ENCODE results near the gene ABCA4. TPM values are rescaled to one million over a fixed set of nuclear protein-coding genes. Genes with fewer than 3 reads are reported as not detected.
A peak's percentile ranks its signal among the peaks of the same experiment; 100 is the strongest.

The ABCA4 gene
- total RNA-seq, 1 donor from 2014 or later = 0.14 TPM

DNA sequence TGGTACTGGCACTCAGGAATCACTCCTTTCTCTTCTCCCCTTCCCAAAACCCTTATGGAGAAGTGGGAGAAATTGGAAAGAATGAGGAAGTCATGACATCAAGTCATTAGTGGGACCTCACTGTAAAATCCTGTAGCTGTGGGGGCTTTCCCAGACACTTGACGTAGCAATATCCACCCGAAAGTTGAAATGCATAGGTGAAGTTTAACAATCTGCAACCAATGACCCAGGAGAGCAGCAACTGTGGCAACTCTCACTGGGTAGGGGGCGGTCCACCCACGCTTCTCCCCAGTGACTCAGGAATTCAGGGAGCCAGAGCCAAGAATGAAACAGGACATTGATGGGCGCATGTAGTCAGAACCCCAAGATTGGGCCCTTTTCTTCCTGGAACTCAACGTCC is 27.0 kb downstream of the ABCA4 start:
- Mint-ChIP-seq H3K4me3 (peak overlapping the region; percentile 11), H3K36me3 (ENCODE audit: low read depth) (no peaks in the 10 kb centered on the region), H3K9me3 (no peaks in the 10 kb centered on the region), H3K4me1 (peaks cover 52% of the 10 kb centered on the region), H3K27ac (ENCODE audit: unreplicated experiment) (peak overlapping the region; percentile 91), H3K27me3 (ENCODE audit: low read depth) (no peaks in the 10 kb centered on the region)
- no peak for DNase-seq (ENCODE audit: low read depth, low spot score)
- TF ChIP-seq, protein P1, sequence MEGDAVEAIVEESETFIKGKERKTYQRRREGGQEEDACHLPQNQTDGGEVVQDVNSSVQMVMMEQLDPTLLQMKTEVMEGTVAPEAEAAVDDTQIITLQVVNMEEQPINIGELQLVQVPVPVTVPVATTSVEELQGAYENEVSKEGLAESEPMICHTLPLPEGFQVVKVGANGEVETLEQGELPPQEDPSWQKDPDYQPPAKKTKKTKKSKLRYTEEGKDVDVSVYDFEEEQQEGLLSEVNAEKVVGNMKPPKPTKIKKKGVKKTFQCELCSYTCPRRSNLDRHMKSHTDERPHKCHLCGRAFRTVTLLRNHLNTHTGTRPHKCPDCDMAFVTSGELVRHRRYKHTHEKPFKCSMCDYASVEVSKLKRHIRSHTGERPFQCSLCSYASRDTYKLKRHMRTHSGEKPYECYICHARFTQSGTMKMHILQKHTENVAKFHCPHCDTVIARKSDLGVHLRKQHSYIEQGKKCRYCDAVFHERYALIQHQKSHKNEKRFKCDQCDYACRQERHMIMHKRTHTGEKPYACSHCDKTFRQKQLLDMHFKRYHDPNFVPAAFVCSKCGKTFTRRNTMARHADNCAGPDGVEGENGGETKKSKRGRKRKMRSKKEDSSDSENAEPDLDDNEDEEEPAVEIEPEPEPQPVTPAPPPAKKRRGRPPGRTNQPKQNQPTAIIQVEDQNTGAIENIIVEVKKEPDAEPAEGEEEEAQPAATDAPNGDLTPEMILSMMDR (conservative IDR thresholded peaks at IDR 0.05) = no peak

DNA sequence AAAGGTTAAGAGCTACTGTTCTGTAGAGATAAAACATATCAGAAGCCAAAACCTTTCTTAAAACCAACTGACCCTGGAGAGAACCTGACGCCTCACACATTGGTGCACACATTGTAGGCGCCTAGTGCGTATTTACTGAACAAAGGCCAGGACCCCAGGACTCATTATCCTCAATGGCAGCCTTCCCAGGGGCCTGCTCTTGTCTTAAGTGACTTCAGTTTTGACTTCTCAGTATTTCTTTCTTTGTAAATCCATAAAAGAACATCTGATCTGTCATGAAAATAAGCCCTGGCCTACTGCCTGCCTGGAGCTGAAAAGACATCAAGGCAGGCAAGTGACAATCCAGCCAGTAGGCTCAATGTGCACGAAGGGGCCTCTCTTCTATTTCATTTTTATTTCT is 27.6 kb downstream of the ABCA4 start:
- no peak for DNase-seq (ENCODE audit: low read depth, low spot score)
- Mint-ChIP-seq H3K9me3 (peaks cover under 1% of the 10 kb centered on the region), H3K4me1 (peaks cover 52% of the 10 kb centered on the region), H3K27ac (ENCODE audit: unreplicated experiment) (no peak overlapping the region), H3K4me3 (no peak overlapping the region), H3K27me3 (ENCODE audit: low read depth) (no peaks in the 10 kb centered on the region), H3K36me3 (ENCODE audit: low read depth) (peaks cover under 1% of the 10 kb centered on the region)
- TF ChIP-seq, protein P1 (conservative IDR thresholded peaks at IDR 0.05) = no peak

DNA sequence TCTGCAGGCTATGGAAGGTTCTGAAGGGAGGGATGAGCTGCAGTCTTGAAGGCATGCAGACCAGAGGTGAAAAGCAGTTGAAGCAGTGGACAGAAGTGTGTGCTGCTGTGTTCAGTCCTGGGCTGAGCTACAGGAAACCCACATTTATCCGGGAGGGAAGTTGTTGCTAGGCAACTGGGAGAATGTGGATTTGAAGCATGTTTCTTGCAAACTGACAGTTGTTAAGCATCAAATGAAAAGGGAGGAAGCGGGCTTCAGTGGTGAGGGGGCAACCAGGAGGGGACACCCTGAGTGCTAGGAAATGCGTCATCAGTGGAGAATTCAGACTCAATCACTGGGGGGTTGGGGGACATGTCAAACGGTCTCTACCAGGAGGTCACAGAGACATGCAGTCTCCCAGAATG is 28.7 kb downstream of the ABCA4 start:
- Mint-ChIP-seq H3K36me3 (ENCODE audit: low read depth) (peaks cover 3% of the 10 kb centered on the region), H3K4me3 (peak overlapping the region; percentile 25), H3K9me3 (peaks cover 4% of the 10 kb centered on the region), H3K4me1 (peaks cover 51% of the 10 kb centered on the region), H3K27me3 (ENCODE audit: low read depth) (no peaks in the 10 kb centered on the region), H3K27ac (ENCODE audit: unreplicated experiment) (peak overlapping the region; percentile 79)
- TF ChIP-seq, protein P1 (conservative IDR thresholded peaks at IDR 0.05) = no peak
- DNase-seq (ENCODE audit: low read depth, low spot score) = no peak

DNA sequence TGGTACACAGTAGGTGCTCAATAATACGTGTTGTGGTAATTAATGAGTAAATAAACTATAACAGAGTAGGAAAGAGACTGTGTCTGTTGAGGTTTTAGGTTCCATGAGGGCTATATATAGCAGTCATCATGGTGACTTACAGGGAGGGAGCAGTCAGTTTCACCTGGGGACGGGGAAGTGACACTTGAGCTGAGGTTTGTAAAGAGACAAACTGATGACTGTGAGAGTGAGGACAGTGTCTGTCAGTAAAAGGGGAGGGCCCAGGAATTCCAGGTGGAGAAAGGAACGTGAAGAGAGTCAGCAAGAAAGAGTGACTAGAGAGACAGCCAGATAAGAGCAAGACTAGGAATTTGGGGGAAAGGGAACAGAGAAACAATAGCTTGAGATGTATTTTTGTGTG is 30.2 kb downstream of the ABCA4 start:
- Mint-ChIP-seq H3K27ac (ENCODE audit: unreplicated experiment) (no peak overlapping the region), H3K9me3 (peaks cover 4% of the 10 kb centered on the region), H3K4me3 (no peak overlapping the region), H3K27me3 (ENCODE audit: low read depth) (no peaks in the 10 kb centered on the region), H3K4me1 (peaks cover 41% of the 10 kb centered on the region), H3K36me3 (ENCODE audit: low read depth) (peaks cover 3% of the 10 kb centered on the region)
- TF ChIP-seq, protein P1 (conservative IDR thresholded peaks at IDR 0.05) = no peak
- no peak for DNase-seq (ENCODE audit: low read depth, low spot score)

DNA sequence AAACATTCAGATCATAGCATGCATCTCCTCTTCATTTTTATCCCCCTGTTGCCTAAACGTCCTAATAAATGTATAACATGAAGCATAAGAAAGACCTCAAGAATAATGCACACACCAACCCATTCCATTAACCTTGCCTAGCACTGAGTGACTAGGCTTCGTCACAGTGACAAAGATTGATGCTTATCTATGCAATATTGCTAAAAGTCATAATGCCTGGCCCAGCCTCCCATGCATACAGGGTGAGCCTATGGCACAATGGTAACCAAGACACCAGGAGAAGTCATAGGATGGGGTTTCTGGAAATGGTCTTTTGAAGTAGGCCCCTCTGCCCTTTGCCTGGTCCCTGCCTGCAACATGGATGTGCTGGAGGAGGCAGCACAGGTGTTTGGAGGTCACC is 33.8 kb downstream of the ABCA4 start:
- Mint-ChIP-seq H3K27me3 (ENCODE audit: low read depth) (no peaks in the 10 kb centered on the region), H3K36me3 (ENCODE audit: low read depth) (peaks cover 3% of the 10 kb centered on the region), H3K4me1 (peaks cover 17% of the 10 kb centered on the region), H3K27ac (ENCODE audit: unreplicated experiment) (no peak overlapping the region), H3K4me3 (no peak overlapping the region), H3K9me3 (peaks cover 4% of the 10 kb centered on the region)
- DNase-seq (ENCODE audit: low read depth, low spot score) = no peak
- TF ChIP-seq, protein P1 (conservative IDR thresholded peaks at IDR 0.05) = no peak

DNA sequence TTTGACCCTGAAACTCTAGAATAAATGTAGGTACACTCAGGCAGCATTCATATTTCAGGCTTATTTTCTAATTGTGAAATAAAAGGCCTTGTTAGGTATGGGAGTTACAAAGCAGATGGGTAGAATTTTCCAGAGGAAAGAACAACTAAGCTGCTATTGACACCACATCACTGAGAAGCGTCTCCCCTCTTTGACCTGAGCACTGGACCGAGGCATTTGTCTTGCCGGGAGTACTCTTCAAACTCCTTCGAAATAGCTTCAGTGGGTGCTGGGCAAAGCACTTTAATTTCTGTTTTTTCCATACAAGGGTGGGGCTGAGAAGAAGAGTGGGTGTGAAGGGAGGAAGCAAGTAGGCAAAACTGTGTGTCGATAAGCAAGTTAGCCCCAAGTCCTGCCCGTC is 36.4 kb downstream of the ABCA4 start:
- TF ChIP-seq, protein P1 (conservative IDR thresholded peaks at IDR 0.05) = no peak
- Mint-ChIP-seq H3K27ac (ENCODE audit: unreplicated experiment) (no peak overlapping the region), H3K36me3 (ENCODE audit: low read depth) (peaks cover 3% of the 10 kb centered on the region), H3K9me3 (peaks cover 4% of the 10 kb centered on the region), H3K4me1 (peaks cover 10% of the 10 kb centered on the region), H3K27me3 (ENCODE audit: low read depth) (no peaks in the 10 kb centered on the region), H3K4me3 (no peak overlapping the region)
- no peak for DNase-seq (ENCODE audit: low read depth, low spot score)
